Measurements from ENCODE around the gene UNC5C.

DNA sequence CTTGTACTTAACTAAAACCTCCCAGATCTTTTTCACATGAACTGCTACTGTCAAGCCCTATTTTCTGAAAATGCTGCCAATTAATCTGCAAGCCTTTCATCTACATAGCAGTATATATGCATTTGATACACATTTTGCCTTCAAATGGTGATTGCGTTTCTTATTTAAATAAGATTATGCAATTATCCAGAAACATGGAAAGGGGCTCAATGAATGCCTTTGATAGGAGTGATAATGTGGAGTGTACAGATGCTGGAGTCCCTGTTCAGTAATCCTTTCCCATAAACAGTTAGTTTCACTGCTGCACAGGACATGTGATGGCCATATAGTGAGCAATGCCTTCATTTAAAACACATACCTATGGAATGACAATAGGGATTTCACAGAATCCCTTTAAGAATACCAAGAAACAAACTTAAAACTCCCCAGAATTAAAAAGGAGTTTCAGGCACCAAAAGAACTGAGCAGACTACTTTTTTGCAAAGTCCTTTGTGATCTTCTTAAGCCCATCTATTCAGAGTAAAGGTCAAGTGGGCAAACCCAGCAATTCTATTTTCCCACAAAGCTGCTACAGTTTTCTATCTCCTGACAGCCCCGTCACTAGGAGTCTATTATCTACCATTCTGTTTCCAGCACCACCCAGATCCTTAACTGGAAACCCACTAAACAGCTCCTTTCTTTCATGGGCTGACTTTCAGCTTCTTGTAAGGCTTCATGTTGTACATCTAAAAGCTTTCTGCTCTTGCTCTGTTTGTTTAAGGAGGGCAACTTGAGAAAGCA lies 120.3 kb downstream of the UNC5C start:
- TF ChIP-seq, protein P1, sequence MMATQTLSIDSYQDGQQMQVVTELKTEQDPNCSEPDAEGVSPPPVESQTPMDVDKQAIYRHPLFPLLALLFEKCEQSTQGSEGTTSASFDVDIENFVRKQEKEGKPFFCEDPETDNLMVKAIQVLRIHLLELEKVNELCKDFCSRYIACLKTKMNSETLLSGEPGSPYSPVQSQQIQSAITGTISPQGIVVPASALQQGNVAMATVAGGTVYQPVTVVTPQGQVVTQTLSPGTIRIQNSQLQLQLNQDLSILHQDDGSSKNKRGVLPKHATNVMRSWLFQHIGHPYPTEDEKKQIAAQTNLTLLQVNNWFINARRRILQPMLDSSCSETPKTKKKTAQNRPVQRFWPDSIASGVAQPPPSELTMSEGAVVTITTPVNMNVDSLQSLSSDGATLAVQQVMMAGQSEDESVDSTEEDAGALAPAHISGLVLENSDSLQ (IDR thresholded peaks at IDR 0.05) = no peak
- TF ChIP-seq CTBP1 (IDR thresholded peaks at IDR 0.05; ENCODE audit: borderline replicate concordance) = no peak
- TF ChIP-seq ARNT (IDR thresholded peaks at IDR 0.05) = no peak
- no peak for TF ChIP-seq BHLHE40 (IDR thresholded peaks at IDR 0.05; ENCODE audit: borderline replicate concordance)
- TF ChIP-seq FOXM1 (IDR thresholded peaks at IDR 0.05; ENCODE audit: borderline replicate concordance) = no peak
- TF ChIP-seq SP1 (IDR thresholded peaks at IDR 0.05) = no peak
- TF ChIP-seq ZNF384 (IDR thresholded peaks at IDR 0.05) = no peak

All from HEK293T (cell line).